Activated CD8-positive, alpha-beta memory T cell treated with anti-CD3 and anti-CD28 coated beads for 36 hours (primary cell): ENCODE data around the gene KAT8. TPM values are rescaled to one million over a fixed set of nuclear protein-coding genes. Genes with fewer than 3 reads are reported as not detected.

Source experiments
- CTCF ChIA-PET: fragments of 350-600 bp; sonication (Branson Sonifier 250); formaldehyde crosslinking; loops from one replicate; lab custom pipeline; 2021; ENCODE audit warnings: antibody characterized with exemption; lab: Charles Lee
- POLR2A ChIA-PET: fragments of 350-600 bp; sonication (Branson Sonifier 250); formaldehyde crosslinking; loops from one replicate; lab custom pipeline; 2021; ENCODE audit warnings: antibody characterized with exemption; lab: Charles Lee
- total RNA-seq, 2 experiments: library from RNA; stranded (reverse); gene quantifications; one replicate each; pipeline ENCODE4 v1.2.3, GENCODE V29; 2021

The KAT8 gene
- total RNA-seq, 2 experiments from 2014 or later, result 53.1 to 54.8 TPM

DNA sequence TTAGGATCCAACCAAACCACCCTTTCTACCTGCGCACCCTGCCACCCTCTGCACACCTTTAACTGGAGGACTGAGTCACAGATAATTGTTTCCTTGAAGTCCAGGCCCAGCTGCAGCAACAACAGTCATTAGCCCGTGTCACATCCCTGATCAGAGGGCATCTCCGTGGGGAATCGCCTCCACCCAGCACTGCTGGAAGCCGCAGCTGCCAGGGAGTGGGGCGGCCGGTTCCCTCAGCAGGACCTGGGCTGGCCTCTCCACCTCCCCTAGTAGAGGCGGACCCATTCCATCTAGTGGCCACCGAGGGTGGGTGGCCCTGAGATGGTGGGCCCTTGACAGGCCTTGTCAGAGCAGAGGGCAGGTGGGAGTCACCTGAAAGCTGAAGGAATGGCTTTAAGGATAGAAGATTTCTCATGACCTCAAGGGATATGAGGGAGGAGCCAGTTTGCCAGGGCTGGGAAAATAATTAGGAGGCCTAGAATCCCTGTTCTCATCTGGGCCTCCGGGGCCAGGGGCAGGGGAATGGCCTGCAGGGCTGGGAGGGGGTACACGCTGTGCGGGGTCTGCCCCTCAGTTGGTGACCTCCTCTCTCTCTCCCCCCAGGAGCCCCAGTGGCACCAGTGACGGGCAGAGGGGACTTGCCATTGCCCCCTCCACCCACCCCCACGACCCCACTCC is 35.0 kb upstream of the KAT8 start:
- ChIA-PET POLR2A (no interaction called here), CTCF (no interaction called here)

- ChIA-PET POLR2A (no interaction called here), CTCF (no interaction called here)
Observed at GRCh38 chr16:31083081-31083480, 34.4 kb upstream of the KAT8 start.

GRCh38 chr16:31083556-31083955 is 33.9 kb upstream of the KAT8 start:
- ChIA-PET POLR2A (no interaction called here), CTCF (no interaction called here)

DNA sequence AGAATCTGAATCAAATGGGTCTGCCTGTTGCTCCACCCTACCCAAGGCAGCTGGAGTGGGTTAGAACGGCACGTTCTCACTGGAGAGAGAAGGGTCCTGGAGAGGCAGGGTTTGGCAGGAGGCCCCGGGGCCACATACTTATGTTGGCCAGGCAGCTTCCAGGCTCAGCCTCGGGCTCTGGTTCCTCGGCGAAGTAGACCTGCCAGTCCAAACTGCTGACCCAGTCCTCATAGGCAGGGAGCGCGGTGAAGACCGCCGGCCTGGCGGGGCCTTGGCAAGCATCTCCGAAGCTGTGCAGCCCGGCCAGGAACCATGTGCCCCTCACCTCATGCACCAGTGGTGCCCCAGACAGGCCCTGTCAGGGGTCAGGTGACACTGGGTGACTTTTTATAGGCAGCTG is 33.5 kb upstream of the KAT8 start:
- ChIA-PET POLR2A (interaction anchor here (1.2 kb wide), 1 partner anchor 10 kb away, joined by 4 read pairs; the partner anchor contains the start of genes ZNF646 and ZNF668), CTCF (interaction anchor here (1.1 kb wide), 1 partner anchor 38 kb away, joined by 4 read pairs; no protein-coding TSS in a partner anchor)

DNA sequence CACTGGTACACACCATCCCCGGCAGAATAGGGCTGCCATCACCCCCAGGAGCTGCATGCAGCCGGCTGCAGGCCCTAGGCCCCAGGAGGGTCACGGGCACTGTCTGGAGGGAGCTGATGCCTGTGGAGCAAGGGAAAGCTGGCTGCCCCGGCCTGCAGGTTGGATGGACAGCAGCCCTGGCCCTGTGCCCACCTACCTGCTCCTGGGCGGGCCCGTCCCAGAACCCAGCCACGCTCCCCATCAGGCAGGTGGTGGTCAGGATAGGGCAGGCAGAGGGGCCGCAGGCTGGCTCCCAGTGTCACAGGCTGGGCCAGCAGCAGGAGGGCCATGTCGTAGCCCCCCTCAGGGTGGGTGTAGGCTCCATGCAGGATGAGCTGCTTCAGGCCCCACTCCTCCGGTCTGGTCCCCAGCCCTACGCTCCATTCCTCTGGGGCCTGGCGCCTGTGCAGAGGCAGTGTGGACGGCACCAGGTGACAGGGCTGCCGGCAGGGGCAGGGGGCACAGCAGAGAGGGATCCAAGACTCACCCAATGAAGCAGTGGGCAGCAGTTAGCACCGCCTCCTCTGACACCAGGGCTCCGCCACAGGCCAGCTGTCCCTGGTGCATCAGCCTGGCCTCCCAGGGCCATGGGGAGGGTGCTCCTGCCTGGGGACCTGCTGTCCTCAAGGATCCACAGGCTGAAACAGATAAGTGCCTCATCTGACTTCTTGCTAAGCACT is 32.7 kb upstream of the KAT8 start:
- ChIA-PET CTCF (interaction anchor here (1.1 kb wide), 1 partner anchor 39 kb away, joined by 4 read pairs; no protein-coding TSS in a partner anchor), POLR2A (interaction anchor here (1.2 kb wide), 1 partner anchor 11 kb away, joined by 4 read pairs; the partner anchor contains the start of genes ZNF646 and ZNF668)

DNA sequence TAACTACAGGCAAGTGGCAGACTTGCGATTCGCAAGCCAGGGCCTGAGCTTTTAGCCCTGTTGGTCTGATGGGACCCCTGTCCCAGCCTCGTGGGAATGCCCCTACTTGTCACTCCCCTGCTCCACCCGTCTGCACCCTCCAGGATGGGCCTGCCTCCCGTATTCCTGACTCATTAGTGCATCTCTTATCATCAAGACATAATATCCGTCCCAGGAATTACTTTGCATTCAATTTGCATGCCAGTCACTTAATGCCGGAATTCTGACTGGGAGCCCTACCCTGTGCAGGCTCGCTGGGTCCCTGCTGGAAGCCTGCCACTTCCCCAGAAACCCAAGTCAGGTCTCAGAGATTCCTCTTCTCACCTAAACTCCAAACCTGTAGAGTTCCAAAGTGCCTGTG is 32.1 kb upstream of the KAT8 start:
- CTCF ChIA-PET, result interaction anchor here (1.1 kb wide), 1 partner anchor 39 kb away, joined by 4 read pairs; no protein-coding TSS in a partner anchor

GRCh38 chr16:31085873-31086628 is 31.4 kb upstream of the KAT8 start:
- POLR2A ChIA-PET, result interaction anchor here (0.6 kb wide), 1 partner anchor 250 kb away, joined by 5 read pairs; no protein-coding TSS in a partner anchor
- CTCF ChIA-PET, result no interaction called here

More for the DNA sequence above, 32.1 kb upstream of the KAT8 start:
- POLR2A ChIA-PET, result no interaction called here

DNA sequence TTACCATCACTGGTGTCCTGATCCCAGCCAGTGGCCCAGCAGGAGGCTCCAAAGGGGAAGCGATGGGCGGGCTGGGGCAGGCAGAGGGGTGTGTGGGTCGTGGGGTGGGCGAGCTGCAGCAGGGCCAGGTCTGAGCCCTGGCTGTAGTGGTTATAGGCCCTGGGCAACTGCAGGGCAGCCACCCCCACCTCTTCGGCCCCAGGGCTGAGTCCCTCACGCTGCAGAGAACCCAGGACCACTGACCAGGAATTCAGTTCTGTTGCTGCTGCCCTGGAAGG is 30.9 kb upstream of the KAT8 start:
- ChIA-PET CTCF (no interaction called here), POLR2A (interaction anchor here (0.6 kb wide), 1 partner anchor 250 kb away, joined by 5 read pairs; no protein-coding TSS in a partner anchor)

DNA sequence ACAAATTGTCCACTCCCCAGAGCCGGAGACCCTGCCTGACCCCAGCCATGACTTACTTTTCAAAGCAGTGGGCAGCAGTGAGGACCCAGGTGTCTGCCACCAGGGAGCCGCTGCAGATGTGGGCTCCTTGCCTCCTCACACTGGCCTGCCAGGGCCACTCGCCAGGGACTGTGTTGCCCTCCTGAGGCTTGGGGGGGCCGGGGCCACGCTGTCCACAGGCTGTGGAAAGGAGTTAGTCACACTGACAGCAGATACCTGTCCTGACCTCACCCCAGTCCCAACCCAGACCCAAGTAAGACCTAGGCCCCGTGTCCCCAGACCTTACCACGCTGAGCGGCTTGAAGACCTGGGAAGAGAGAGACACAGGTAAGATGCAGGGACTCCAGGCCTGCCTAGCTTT is 30.0 kb upstream of the KAT8 start:
- ChIA-PET CTCF (no interaction called here), POLR2A (no interaction called here)

- POLR2A ChIA-PET, result no interaction called here
Observed at GRCh38 chr16:31087971-31088370, 29.5 kb upstream of the KAT8 start.

GRCh38 chr16:31088459-31089183 is 28.8 kb upstream of the KAT8 start, which contains the start of gene PRSS53:
PRSS53 (minus strand) TSS chr16:31088943; CDS start chr16:31088809, 134 bp downstream.
- ChIA-PET CTCF (interaction anchor here (1.4 kb wide), 1 partner anchor 104 kb away, joined by 4 read pairs; the partner anchor contains the start of gene HSD3B7), POLR2A (no interaction called here)

More at GRCh38 chr16:31087971-31088370, 29.5 kb upstream of the KAT8 start:
- CTCF ChIA-PET, result interaction anchor here (1.4 kb wide), 1 partner anchor 103 kb away, joined by 4 read pairs; the partner anchor contains the start of gene HSD3B7

DNA sequence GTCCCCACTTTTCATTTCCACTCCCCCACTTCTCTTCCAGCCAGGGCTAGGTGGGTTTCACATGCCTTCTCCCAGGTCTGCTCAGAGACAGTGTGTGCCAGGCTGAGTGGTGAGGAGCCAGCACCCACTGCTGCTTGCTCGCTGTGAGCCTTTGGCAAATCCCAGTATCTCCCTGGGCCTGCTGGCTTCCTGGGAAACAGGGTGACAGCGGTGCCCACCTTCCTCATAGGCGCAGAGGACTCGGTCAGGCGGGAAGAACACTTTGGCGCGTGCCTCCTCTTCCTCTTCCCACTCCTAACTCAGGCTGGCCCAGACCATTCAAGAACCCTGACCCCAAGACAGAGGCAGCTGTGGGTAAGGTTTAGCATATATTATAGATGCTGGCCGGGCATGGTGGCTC is 28.3 kb upstream of the KAT8 start:
- ChIA-PET CTCF (interaction anchor here (1.4 kb wide), 1 partner anchor 104 kb away, joined by 4 read pairs; the partner anchor contains the start of gene HSD3B7), POLR2A (no interaction called here)

DNA sequence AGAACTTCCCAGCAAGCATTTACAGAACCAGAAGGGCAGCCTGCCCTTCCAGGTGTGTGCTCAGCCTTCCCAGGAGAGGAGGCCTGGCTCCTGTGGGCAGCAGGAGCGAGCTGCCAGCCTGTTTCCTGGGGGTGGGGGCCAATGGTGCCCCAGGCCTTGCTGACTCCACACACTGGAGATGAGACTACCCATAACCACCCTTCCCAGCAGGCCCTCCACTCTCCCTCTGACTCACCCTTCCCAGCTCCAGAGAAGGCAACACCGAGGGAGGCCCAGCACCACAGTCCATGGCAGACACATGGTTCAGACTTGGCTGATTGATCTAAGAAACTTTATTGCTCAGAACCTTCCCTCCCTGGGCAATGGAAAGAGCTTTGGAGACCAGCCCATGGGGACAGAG is 26.9 kb upstream of the KAT8 start:
- CTCF ChIA-PET, result no interaction called here
- POLR2A ChIA-PET, result no interaction called here

GRCh38 chr16:31092330-31092729 is 25.1 kb upstream of the KAT8 start:
- POLR2A ChIA-PET, result interaction anchor here (0.6 kb wide), 2 partner anchors 19 to 133 kb away, joined by 3 to 5 read pairs; no protein-coding TSS in a partner anchor
- CTCF ChIA-PET, result interaction anchor here (1.9 kb wide), 1 partner anchor 19 kb away, joined by 4 read pairs; the partner anchor contains the start of gene ZNF668

- ChIA-PET POLR2A (interaction anchor here (0.6 kb wide), 1 partner anchor 32 kb away, joined by 3 read pairs; no protein-coding TSS in a partner anchor), CTCF (interaction anchor here (0.9 to 2.8 kb wide), 3 partner anchors 19 to 108 kb away, joined by 3 to 9 read pairs (median 3); partner anchors contain the start of genes HSD3B7, ZNF646 and ZNF668)
Observed at GRCh38 chr16:31093132-31093703, 24.2 kb upstream of the KAT8 start.

GRCh38 chr16:31094088-31094423 is 23.4 kb upstream of the KAT8 start:
- POLR2A ChIA-PET, result interaction anchor here (0.6 to 1.0 kb wide), 3 partner anchors 20 to 109 kb away, joined by 3 read pairs; partner anchors contain the start of genes FUS and HSD3B7
- CTCF ChIA-PET, result interaction anchor here (1.3 to 2.8 kb wide), 2 partner anchors 20 to 48 kb away, joined by 3 to 9 read pairs; partner anchors contain the start of genes ZNF646 and ZNF668

GRCh38 chr16:31094424-31095120 is 22.9 kb upstream of the KAT8 start, which contains the start of gene VKORC1:
VKORC1 (minus strand) TSS chr16:31094797; CDS start chr16:31094729, 68 bp downstream.
- ChIA-PET CTCF (interaction anchor here (1.0 to 2.8 kb wide), 4 partner anchors 15 to 141 kb away, joined by 3 to 9 read pairs (median 4); partner anchors contain the start of genes ZNF646 and ZNF668), POLR2A (interaction anchor here (0.6 to 1.0 kb wide), 4 partner anchors 20 to 109 kb away, joined by 3 read pairs; partner anchors contain the start of genes FUS and HSD3B7)
